Fibroblast of mammary gland (primary cell): ENCODE measurements around the gene LARP1B.

Experiments used
- DNase-seq: peaks from one replicate; pipeline ENCODE4 v3.0.0-alpha.2; 2010; ENCODE audit warnings: low read depth
- H3K4me3 ChIP-seq: 2 replicates; pipeline ENCODE4 v1.5.1; 2011; ENCODE audit warnings: low read depth, mild to moderate bottlenecking, low read length, moderate library complexity; ENCODE audit not compliant: control insufficient read depth
- CTCF ChIP-seq: conservative IDR thresholded peaks from 2 replicates; pipeline ENCODE4 v1.5.1; 2011; ENCODE audit warnings: low read depth, low read length, inconsistent platforms; ENCODE audit not compliant: control insufficient read depth, insufficient read depth

Gene LARP1B

GRCh38 chr4:128227991-128228571 lies 167.0 kb downstream of the LARP1B start:
- no peak overlapping the region for H3K4me3 ChIP-seq
- no peak for DNase-seq
- no peak for TF ChIP-seq CTCF

- no peak overlapping the region for H3K4me3 ChIP-seq
- DNase-seq: peak; percentile 50
- TF ChIP-seq CTCF: no peak
These were observed 168.0 kb downstream of the LARP1B start for GRCh38 chr4:128228845-128229795.

- DNase-seq: no peak
- no peak for TF ChIP-seq CTCF
- H3K4me3 ChIP-seq: no peak overlapping the region
These were observed 171.6 kb downstream of the LARP1B start for GRCh38 chr4:128232719-128233118.

- TF ChIP-seq CTCF: no peak
- DNase-seq: no peak
- no peak overlapping the region for H3K4me3 ChIP-seq
These were observed 173.7 kb downstream of the LARP1B start for GRCh38 chr4:128234836-128235235.

GRCh38 chr4:128241019-128241418 lies 179.9 kb downstream of the LARP1B start:
- no peak overlapping the region for H3K4me3 ChIP-seq
- no peak for DNase-seq
- no peak for TF ChIP-seq CTCF

- DNase-seq: peak; percentile 98
- TF ChIP-seq CTCF: no peak
- H3K4me3 ChIP-seq: no peak overlapping the region
These were observed 180.4 kb downstream of the LARP1B start for GRCh38 chr4:128241425-128241913.
